DND-41 (cell line): ENCODE measurements around the gene COA5.
A peak's percentile ranks its signal among the peaks of the same experiment; 100 is the strongest.

Experiments used
- ATAC-seq: fragments of 200-7000 bp; cut with Tn5 transposase; 3 replicates; pipeline ENCODE4 v1.9.1; 2021; ENCODE audit warnings: low read depth; ENCODE audit not compliant: insufficient read depth
- DNase-seq: peaks from one replicate; pipeline ENCODE4 v3.0.0-alpha.2; 2020
- H2AFZ ChIP-seq: 2 replicates; pipeline ENCODE4 v1.6.0; 2012; ENCODE audit warnings: low read depth, low read length
- H3K27ac ChIP-seq: 2 replicates; pipeline ENCODE4 v1.5.1; 2012; ENCODE audit warnings: low read length, inconsistent platforms
- H3K27me3 ChIP-seq: fragments of 200-600 bp; sonication (generic); 2 replicates; pipeline ENCODE4 v1.6.0; 2012; ENCODE audit warnings: low read length, mild to moderate bottlenecking, inconsistent platforms; ENCODE audit not compliant: insufficient read depth, poor library complexity
- H3K36me3 ChIP-seq: 2 replicates; pipeline ENCODE4 v1.5.1; 2012; ENCODE audit warnings: low read length, inconsistent platforms; ENCODE audit not compliant: insufficient read depth
- H3K4me1 ChIP-seq: 2 replicates; pipeline ENCODE4 v1.5.1; 2012; ENCODE audit warnings: mild to moderate bottlenecking, low read length; ENCODE audit not compliant: insufficient read depth
- H3K4me2 ChIP-seq: 2 replicates; pipeline ENCODE4 v1.6.0; 2012; ENCODE audit warnings: mild to moderate bottlenecking, moderate library complexity, low read length, inconsistent platforms; ENCODE audit not compliant: insufficient read depth
- H3K4me3 ChIP-seq, 2 experiments: fragments of 200-600 bp in 1 of 2; shearing (Covaris generic) in 1 of 2; 2 replicates each; pipeline ENCODE4 v1.5.1; 2012 to 2016; ENCODE audit warnings: inconsistent platforms in 2 of 2, low read length in 2 of 2, mild to moderate bottlenecking in 2 of 2, low read depth in 1 of 2, moderate library complexity in 1 of 2
- H3K79me2 ChIP-seq: 2 replicates; pipeline ENCODE4 v1.6.0; 2012; ENCODE audit warnings: low read length, inconsistent platforms; ENCODE audit not compliant: insufficient read depth
- H3K9ac ChIP-seq: 2 replicates; pipeline ENCODE4 v1.6.0; 2012; ENCODE audit warnings: low read depth, mild to moderate bottlenecking, inconsistent platforms, low read length, moderate library complexity
- H3K9me3 ChIP-seq: 2 replicates; pipeline ENCODE4 v1.5.1; 2012; ENCODE audit warnings: low read length, moderate library complexity, mild to moderate bottlenecking, inconsistent platforms; ENCODE audit not compliant: insufficient read depth, severe bottlenecking
- H4K20me1 ChIP-seq: 2 replicates; pipeline ENCODE4 v1.6.0; 2012; ENCODE audit warnings: low read length; ENCODE audit not compliant: insufficient read depth
- CTCF ChIP-seq: IDR thresholded peaks from 2 replicates; pipeline ENCODE4 v1.5.1; 2012; ENCODE audit warnings: borderline replicate concordance, low read length, moderate library complexity, mild to moderate bottlenecking; ENCODE audit not compliant: poor library complexity, severe bottlenecking; ENCODE audit errors: extremely low read depth
- EZH2 ChIP-seq: IDR thresholded peaks from 3 replicates; pipeline ENCODE4 v1.6.1; 2012; ENCODE audit warnings: borderline replicate concordance, low read depth, mild to moderate bottlenecking, moderate library complexity, low read length, inconsistent platforms; ENCODE audit not compliant: severe bottlenecking

The COA5 gene

GRCh38 chr2:98580656-98581284 lies 27.5 kb downstream of the COA5 start:
- DNase-seq (no peak), ATAC-seq (no peak)
- Histone ChIP-seq H2AFZ (no peak overlapping the region), H3K4me1 (no peaks in the 10 kb centered on the region), H4K20me1 (no peaks in the 10 kb centered on the region), H3K9me3 (no peaks in the 10 kb centered on the region), H3K27me3 (no peaks in the 10 kb centered on the region), H3K79me2 (no peaks in the 10 kb centered on the region), H3K9ac (no peak overlapping the region), H3K4me3 (no peak overlapping the region), H3K36me3 (peaks cover 72% of the 10 kb centered on the region), H3K4me2 (no peak overlapping the region), H3K27ac (no peak overlapping the region)
- peak; percentile 16 for TF ChIP-seq CTCF
- no peak for TF ChIP-seq EZH2

DNA sequence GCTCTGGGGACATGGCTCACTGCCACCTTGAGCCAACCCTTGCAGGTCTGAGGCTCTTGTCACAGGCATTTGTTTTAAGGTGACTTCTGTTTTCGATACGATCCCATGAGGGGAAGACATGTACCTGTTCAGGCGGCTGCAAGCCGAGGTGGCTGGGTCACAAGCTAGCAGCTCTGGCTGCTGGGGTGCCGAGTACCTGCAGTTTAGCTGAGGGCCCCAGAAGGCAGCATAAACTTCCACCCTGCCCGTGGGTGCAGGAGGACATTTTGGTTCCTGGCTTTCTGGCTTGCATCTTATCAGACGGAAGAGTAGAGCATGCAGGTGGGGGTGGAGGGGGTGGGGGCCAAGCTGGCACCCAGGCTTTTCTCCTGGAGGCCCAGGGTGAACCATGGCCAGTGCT lies 28.4 kb downstream of the COA5 start:
- TF ChIP-seq EZH2 (no peak), CTCF (no peak)
- Histone ChIP-seq H4K20me1 (no peaks in the 10 kb centered on the region), H3K27ac (no peak overlapping the region), H3K9me3 (no peaks in the 10 kb centered on the region), H3K4me1 (no peaks in the 10 kb centered on the region), H3K36me3 (peaks cover 70% of the 10 kb centered on the region), H3K27me3 (no peaks in the 10 kb centered on the region), H3K4me2 (no peak overlapping the region), H3K9ac (no peak overlapping the region), H2AFZ (no peak overlapping the region), H3K4me3 (no peak overlapping the region), H3K79me2 (no peaks in the 10 kb centered on the region)
- no peak for ATAC-seq
- DNase-seq: no peak

GRCh38 chr2:98578231-98578630 lies 30.1 kb downstream of the COA5 start:
- H3K4me3 ChIP-seq: no peak overlapping the region
- no peak; the same call in 2 of the 3 replicates for ATAC-seq

More at GRCh38 chr2:98578231-98578630, 30.1 kb downstream of the COA5 start:
- TF ChIP-seq CTCF (no peak), EZH2 (no peak)
- Histone ChIP-seq H3K36me3 (peaks cover 66% of the 10 kb centered on the region), H2AFZ (no peak overlapping the region), H3K9me3 (no peaks in the 10 kb centered on the region), H3K9ac (no peak overlapping the region), H3K27me3 (no peaks in the 10 kb centered on the region), H3K4me1 (no peaks in the 10 kb centered on the region), H3K27ac (no peak overlapping the region), H4K20me1 (no peaks in the 10 kb centered on the region), H3K4me2 (no peak overlapping the region), H3K79me2 (no peaks in the 10 kb centered on the region)
- DNase-seq: no peak
